ENCODE results near the gene TRIOBP.
"Not testable (repeated sequence)": the region's sequence is repeated elsewhere in the genome, so short reads cannot be mapped to it uniquely, and the experiment has no call there.

Gene TRIOBP

GRCh38 chr22:37696657-37697537 lies at the start of gene TRIOBP:
TSS of gene TRIOBP (plus strand) at chr22:37697048. CDS start at chr22:37701366, 4,318 bp downstream.
- DNase-seq (ENCODE audit: low read depth, low spot score) = peak; percentile 99

DNA sequence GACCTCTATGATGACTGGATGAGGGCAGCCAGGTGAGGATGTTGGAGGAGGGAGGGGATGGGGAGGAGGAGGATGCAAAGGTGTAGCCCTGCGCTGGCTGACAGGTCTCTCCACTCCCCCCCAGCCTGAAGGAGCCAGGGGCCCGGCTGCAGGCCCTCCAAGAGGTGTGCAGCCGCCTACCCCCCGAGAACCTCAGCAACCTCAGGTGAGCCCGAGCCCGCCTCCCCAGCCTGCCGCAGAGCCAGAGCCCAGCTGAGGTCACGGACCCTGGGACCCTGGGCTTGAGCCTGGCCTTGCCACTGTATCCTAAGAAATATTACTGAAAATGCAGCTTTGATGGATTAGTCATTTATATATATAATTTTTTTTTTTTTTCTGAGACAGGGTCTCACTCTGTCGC lies 49.5 kb upstream of the TRIOBP start:
- DNase-seq (ENCODE audit: low read depth, low spot score) = no peak

DNA sequence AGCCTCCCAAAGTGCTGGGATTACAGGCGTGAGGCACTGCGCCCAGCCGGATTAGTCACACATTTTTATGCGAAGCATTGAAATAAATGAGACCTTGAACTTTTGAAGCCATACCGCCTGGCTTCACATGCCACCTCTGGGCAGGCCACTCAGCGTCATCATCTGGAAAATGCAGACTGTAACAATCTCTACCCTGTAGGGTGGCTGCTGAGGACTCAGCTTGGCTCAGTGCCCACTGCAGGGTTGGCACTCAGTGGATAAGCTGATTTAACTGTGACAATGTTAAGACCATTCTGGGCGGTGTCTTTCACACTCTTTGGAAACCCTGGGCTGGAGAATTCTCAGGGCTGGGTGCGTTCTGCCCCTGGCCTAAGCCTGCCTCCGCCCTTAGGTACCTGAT lies 48.9 kb upstream of the TRIOBP start:
- DNase-seq (ENCODE audit: low read depth, low spot score) = no peak

DNA sequence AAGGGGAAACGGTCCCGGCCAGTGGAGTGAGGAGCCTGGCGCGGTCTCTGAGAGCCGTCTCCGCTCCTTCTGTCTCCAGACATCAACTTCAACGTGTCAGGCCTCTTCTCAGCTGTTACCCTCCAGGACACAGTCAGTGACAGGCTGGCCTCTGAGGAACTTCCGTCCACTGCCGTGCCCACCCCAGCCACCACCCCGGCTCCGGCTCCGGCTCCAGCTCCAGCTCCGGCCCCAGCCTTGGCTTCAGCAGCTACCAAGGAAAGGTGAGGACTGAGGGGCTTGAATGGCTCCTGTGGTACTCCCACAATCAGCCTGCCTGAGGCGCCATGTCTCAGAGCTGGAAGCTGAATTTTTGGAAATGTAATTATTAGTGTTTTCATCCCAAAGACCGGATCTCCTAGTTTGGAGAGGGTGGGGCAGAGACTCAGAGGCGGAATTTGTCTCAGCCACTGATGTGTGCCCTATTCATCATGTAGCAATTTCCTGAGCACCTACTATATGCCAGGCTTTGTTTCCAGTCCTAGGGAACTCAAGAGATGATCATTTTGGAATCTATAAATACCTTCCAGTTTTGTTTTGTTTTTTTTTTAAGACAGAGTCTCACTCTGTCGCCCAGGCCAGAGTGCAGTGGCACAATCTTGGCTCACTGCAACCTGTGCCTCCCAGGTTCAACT lies 46.2 kb upstream of the TRIOBP start:
- DNase-seq (ENCODE audit: low read depth, low spot score) = no peak

- no peak for DNase-seq (ENCODE audit: low read depth, low spot score)
Measured at GRCh38 chr22:37654563-37655251, 42.1 kb upstream of the TRIOBP start.

- DNase-seq (ENCODE audit: low read depth, low spot score) = no peak
Measured at GRCh38 chr22:37655252-37655563, 41.6 kb upstream of the TRIOBP start.

- not testable (repeated sequence) for DNase-seq (ENCODE audit: low read depth, low spot score)
Measured at GRCh38 chr22:37656583-37656982, 40.3 kb upstream of the TRIOBP start.

- no peak for DNase-seq (ENCODE audit: low read depth, low spot score)
Measured at GRCh38 chr22:37657590-37658132, 39.2 kb upstream of the TRIOBP start.

DNA sequence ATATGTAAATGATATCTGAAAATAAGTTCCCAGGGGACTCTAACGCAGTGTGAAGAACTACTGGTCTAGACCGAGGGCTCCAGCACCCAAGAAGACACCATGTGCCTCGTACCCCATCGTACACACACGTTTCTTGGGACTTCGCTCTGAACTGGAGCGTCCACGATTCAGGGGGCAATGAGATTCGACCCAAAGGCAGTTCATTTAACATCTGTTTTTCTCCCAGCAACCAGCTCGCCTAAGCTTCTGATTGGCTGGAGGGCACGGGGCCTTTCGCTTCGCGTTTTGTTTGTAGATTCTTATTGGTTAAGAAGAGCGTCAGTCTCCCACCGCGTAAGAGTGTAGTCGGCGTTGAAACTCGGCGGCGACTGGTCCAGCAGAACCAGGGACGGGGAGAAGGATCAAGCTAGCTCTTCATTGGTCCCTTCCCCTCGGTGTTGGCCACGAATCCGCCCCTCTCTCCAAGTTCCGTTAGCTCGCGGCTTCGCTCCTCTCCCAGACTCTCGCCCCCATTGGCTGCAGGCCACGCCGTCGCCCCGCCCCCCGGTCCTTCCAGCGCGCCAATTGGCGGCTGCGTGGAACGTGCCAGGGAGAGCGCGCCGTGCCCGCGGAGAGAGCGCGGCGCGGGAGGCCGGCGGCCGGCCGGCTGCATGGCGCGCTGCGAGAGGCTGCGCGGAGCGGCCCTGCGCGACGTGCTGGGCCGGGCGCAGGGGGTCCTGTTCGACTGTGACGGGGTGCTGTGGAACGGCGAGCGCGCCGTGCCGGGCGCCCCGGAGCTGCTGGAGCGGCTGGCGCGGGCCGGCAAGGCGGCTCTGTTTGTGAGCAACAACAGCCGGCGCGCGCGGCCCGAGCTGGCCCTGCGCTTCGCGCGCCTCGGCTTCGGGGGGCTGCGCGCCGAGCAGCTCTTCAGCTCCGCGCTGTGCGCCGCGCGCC lies 38.4 kb upstream of the TRIOBP start, which contains the start of gene PDXP:
Gene PDXP (plus strand): TSS at position 591 of the 933 bp plus-strand sequence. CDS start 60 bp downstream, at position 651.
- peak; percentile 100 for DNase-seq (ENCODE audit: low read depth, low spot score)

DNA sequence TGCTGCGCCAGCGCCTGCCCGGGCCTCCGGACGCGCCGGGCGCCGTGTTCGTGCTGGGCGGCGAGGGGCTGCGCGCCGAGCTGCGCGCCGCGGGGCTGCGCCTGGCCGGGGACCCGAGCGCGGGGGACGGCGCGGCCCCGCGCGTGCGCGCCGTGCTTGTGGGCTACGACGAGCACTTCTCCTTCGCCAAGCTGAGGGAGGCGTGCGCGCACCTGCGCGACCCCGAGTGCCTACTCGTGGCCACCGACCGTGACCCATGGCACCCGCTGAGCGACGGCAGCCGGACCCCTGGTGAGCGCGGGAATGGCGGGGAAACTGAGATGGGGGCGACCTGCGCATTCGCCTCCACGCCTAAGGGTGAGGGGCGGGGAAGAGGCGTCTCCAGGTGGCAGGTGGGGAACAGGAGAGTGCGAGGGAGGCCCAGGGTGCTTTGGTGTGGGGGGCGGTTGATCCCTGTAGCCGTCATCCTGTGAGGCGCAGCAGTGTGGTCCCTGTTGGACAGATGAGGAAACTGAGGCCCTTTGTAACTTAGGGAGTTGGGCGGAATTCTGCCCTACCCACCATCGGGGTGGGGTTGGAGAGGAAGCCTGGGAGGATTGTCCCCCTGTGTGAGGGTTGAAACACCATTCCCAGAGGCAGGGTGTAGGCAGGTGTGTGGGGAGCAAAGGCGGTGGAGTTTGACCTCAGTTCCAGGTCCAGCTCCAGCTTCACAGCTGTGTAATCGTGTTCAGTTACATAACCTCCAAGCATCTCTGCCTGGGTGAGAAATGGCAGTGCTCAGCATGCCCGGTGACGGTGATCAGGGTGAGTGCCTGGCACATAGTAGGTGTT lies 37.6 kb upstream of the TRIOBP start:
- DNase-seq (ENCODE audit: low read depth, low spot score) = no peak

- no peak for DNase-seq (ENCODE audit: low read depth, low spot score)
Measured at GRCh38 chr22:37659897-37660708, 36.7 kb upstream of the TRIOBP start.

GRCh38 chr22:37660709-37661045 lies 36.2 kb upstream of the TRIOBP start:
- DNase-seq (ENCODE audit: low read depth, low spot score) = no peak

DNA sequence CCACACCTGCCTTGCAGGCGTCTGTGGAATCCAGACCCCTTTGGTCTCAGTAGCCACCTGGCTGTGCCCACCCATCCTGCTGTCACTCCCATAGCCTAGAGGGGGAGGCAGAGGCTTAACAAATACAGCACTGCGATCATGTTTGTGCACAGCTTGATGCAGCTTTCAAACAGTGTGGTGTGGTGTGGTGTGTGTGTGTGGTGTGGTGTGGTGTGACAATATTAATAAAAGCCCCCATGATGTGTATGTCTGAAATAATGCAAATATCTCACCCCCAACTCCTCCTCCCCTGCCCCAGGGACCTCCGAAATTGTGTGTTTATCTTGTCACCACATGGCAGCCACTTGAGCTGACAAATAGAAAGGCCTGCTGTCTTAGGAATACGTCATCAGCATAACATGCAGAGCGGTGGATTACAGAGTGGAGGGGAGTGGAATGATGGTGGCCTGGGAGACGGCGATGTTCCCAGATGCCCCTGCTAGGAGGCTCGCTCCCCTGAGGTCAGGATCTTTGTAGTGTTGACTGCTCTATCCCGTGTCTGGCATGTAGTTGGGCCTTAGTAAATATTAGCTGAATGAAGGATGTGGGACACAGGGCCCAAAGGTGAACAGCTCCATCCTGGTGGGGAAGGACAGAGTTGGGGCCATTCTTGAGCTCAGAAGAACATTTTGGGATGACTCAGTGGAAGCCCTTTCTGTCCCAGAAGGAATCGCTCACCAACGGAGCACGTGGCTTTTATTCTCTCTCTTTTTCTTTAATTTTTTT lies 35.5 kb upstream of the TRIOBP start:
- DNase-seq (ENCODE audit: low read depth, low spot score) = peak; percentile 75

GRCh38 chr22:37662039-37662438 lies 34.8 kb upstream of the TRIOBP start:
- no peak for DNase-seq (ENCODE audit: low read depth, low spot score)

DNA sequence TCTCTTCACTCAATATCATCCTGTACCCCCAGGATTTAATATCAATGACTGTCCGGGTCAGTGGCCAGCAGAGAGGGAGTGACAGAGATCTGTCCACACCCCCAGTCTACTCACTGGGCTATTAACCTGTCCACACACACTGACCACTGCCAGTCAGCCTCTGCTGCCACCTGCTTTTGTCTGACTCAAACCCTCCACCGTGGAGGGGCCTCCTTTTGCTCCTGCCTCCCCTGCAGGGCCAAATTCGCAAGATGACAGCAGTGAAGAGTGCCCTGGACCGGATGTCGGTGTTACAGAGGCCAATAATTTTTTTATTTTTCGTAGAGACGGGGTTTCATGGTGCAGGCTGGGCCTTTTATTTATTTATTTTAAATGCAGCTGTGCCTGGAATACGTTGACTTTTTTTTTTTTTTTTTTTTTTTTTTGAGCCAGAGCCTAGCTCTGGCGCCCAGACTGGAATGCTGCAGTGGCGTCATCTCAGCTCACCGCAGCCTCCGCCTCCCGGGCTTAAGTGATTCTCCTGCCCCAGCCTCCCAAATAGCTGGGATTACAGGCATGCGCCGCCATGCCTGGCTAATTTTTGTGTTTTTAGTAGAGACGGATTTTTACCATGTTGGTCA lies 33.2 kb upstream of the TRIOBP start:
- no peak for DNase-seq (ENCODE audit: low read depth, low spot score)

DNA sequence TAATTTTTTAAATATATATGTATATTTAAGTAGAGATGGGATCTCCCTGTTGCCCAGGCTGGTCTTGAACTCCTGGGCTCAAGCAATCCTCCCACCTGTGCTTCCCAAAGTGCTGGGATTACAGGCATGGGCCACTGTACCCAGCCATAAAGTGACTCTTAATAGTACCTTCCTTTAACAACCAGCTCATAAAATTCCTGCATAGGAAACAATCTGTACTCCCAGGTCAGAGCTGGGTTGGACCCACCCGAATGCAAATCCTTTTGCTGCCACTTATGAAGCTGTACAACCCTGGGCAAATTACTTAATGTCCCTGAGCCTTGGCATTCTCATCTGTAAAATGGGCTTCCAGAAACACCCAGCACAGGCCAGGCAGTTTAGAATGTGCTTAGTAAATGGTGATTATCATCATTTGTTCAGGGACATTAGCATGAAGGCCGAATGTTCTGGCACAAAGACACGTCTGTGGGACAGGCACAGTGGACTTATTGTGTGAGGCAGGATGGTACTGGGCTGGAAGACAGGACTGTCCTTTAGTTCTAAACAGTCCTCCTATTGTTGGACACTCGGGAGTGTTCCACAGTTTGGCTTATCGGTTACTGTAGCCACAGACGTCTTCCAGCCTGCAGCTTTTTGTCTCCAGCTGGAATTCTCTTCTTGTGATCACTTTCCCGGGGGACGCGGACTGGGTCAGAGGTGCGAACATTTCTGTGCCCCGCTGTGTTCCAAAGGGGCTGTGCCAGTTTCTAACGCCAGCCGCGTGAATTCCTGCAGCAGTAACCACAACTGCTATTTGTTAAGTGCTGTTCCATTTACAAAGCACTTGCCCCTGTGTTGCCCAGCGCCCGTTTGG lies 32.4 kb upstream of the TRIOBP start:
- no peak for DNase-seq (ENCODE audit: low read depth, low spot score)

DNA sequence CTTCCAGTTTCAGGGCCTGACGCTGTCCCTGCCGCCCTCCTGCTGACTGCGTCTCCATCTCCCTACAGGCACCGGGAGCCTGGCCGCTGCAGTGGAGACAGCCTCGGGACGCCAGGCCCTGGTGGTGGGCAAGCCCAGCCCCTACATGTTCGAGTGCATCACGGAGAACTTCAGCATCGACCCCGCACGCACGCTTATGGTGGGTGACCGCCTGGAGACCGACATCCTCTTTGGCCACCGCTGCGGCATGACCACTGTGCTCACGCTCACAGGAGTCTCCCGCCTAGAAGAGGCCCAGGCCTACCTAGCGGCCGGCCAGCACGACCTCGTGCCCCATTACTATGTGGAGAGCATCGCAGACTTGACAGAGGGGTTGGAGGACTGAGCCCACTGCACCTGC lies 31.4 kb upstream of the TRIOBP start:
- DNase-seq (ENCODE audit: low read depth, low spot score) = no peak

All from ELF-1 (cell line).